Myocyte (in vitro differentiated cells): ENCODE data around the gene NEDD1. TPM values are rescaled to one million over a fixed set of nuclear protein-coding genes. Genes with fewer than 3 reads are reported as not detected.
A peak's percentile ranks its signal among the peaks of the same experiment; 100 is the strongest.

ENCODE experiments used
- DNase-seq: peaks from one replicate; pipeline ENCODE4 v3.0.0-alpha.2; 2012; ENCODE audit warnings: low read depth
- total RNA-seq: library from RNA; depleted of rRNA; stranded (reverse); fragments of >200 nt; gene quantifications from 2 replicates; pipeline ENCODE4 v1.2.3, GENCODE V29; 2014

Gene NEDD1
- total RNA-seq, 1 donor from 2014 or later, result 27.7 TPM

GRCh38 chr12:96901175-96901574 lies 5.9 kb upstream of the NEDD1 start:
- no peak for DNase-seq

- no peak for DNase-seq
Measured at GRCh38 chr12:96902076-96902475, 5.0 kb upstream of the NEDD1 start.

- DNase-seq, result no peak
Measured at GRCh38 chr12:96906498-96906848, 584 bp upstream of the NEDD1 start.

GRCh38 chr12:96907671-96908422 lies 790 bp downstream of the NEDD1 start:
- peak; percentile 34 for DNase-seq

- DNase-seq, result no peak
Measured at GRCh38 chr12:96908423-96908675, 1.3 kb downstream of the NEDD1 start.

GRCh38 chr12:96912261-96912660 lies 5.2 kb downstream of the NEDD1 start:
- peak; percentile 50 for DNase-seq

GRCh38 chr12:96912943-96913342 lies 5.9 kb downstream of the NEDD1 start:
- no peak for DNase-seq

- DNase-seq, result no peak
Measured at GRCh38 chr12:96919510-96920210, 12.6 kb downstream of the NEDD1 start.

GRCh38 chr12:96948782-96949181 lies 41.7 kb downstream of the NEDD1 start:
- DNase-seq, result no peak

- no peak for DNase-seq
Measured at GRCh38 chr12:96979532-96979931, 72.5 kb downstream of the NEDD1 start.

- peak; percentile 67 for DNase-seq
Measured at GRCh38 chr12:96980991-96981414, 73.9 kb downstream of the NEDD1 start.

GRCh38 chr12:96981911-96982310 lies 74.9 kb downstream of the NEDD1 start:
- DNase-seq, result no peak

- DNase-seq, result no peak
Measured at GRCh38 chr12:96982671-96983070, 75.6 kb downstream of the NEDD1 start.

GRCh38 chr12:96985515-96986362 lies 78.7 kb downstream of the NEDD1 start:
- DNase-seq, result peak; percentile 7

GRCh38 chr12:96986883-96987523 lies 79.9 kb downstream of the NEDD1 start:
- peak; percentile 39 for DNase-seq

GRCh38 chr12:96988919-96989318 lies 81.9 kb downstream of the NEDD1 start:
- no peak for DNase-seq

GRCh38 chr12:96989916-96990315 lies 82.9 kb downstream of the NEDD1 start:
- no peak for DNase-seq

- no peak for DNase-seq
Measured at GRCh38 chr12:96994900-96995299, 87.8 kb downstream of the NEDD1 start.

- no peak for DNase-seq
Measured at GRCh38 chr12:96995861-96996260, 88.8 kb downstream of the NEDD1 start.

- DNase-seq, result no peak
Measured at GRCh38 chr12:96997797-96998484, 90.9 kb downstream of the NEDD1 start.

- no peak for DNase-seq
Measured at GRCh38 chr12:97003276-97003675, 96.2 kb downstream of the NEDD1 start.
